Osteoblast (primary cell): ENCODE results near the gene TMEM225. TPM values are rescaled to one million over a fixed set of nuclear protein-coding genes. Genes with fewer than 3 reads are reported as not detected.

Experiments
- DNase-seq: peaks from one replicate; pipeline ENCODE4 v3.0.0; 2011; ENCODE audit warnings: low spot score, mixed read lengths; ENCODE audit not compliant: insufficient read length; ENCODE audit errors: missing footprints
- H2AFZ ChIP-seq: 2 replicates; pipeline ENCODE4 v1.6.0; 2011; ENCODE audit warnings: mild to moderate bottlenecking, low read length
- H3K27ac ChIP-seq: 2 replicates; pipeline ENCODE4 v1.5.1; 2011; ENCODE audit warnings: mild to moderate bottlenecking, low read depth, low read length, moderate library complexity
- H3K27me3 ChIP-seq: 2 replicates; pipeline ENCODE4 v1.6.0; 2012; ENCODE audit warnings: mild to moderate bottlenecking, control low read depth, inconsistent platforms, low read length, moderate library complexity; ENCODE audit not compliant: insufficient read depth
- H3K36me3 ChIP-seq: 2 replicates; pipeline ENCODE4 v1.5.1; 2011; ENCODE audit warnings: mild to moderate bottlenecking, low read length, control low read depth, moderate library complexity; ENCODE audit not compliant: insufficient read depth
- H3K4me1 ChIP-seq: 2 replicates; pipeline ENCODE4 v1.5.1; 2011; ENCODE audit warnings: mild to moderate bottlenecking, low read length, control low read depth, moderate library complexity; ENCODE audit not compliant: insufficient read depth
- H3K4me2 ChIP-seq: 2 replicates; pipeline ENCODE4 v1.6.0; 2011; ENCODE audit warnings: mild to moderate bottlenecking, low read length; ENCODE audit not compliant: insufficient read depth
- H3K4me3 ChIP-seq: fragments of 200-600 bp; sonication (generic); 3 replicates; pipeline ENCODE4 v1.5.1; 2012; ENCODE audit warnings: mild to moderate bottlenecking, low read length, inconsistent platforms; ENCODE audit not compliant: insufficient read depth
- H3K79me2 ChIP-seq: 2 replicates; pipeline ENCODE4 v1.6.0; 2012; ENCODE audit warnings: mild to moderate bottlenecking, low read length, control low read depth, inconsistent platforms; ENCODE audit not compliant: insufficient read depth
- H3K9me3 ChIP-seq: 2 replicates; pipeline ENCODE4 v1.5.1; 2011; ENCODE audit warnings: low read depth, low read length, control low read depth
- H4K20me1 ChIP-seq: 2 replicates; pipeline ENCODE4 v1.6.0; 2012; ENCODE audit warnings: mild to moderate bottlenecking, low read length, control low read depth; ENCODE audit not compliant: insufficient read depth
- CTCF ChIP-seq: IDR thresholded peaks from 2 replicates; pipeline ENCODE4 v1.5.1; 2011; ENCODE audit warnings: mild to moderate bottlenecking, low read depth, low read length, moderate library complexity; ENCODE audit errors: extremely low read depth
- total RNA-seq: library from RNA; depleted of rRNA; stranded (reverse); fragments of >200 nt; gene quantifications from 2 replicates; pipeline ENCODE4 v1.2.3, GENCODE V29; 2012

Gene TMEM225
- not detected in 2 replicates for total RNA-seq

DNA sequence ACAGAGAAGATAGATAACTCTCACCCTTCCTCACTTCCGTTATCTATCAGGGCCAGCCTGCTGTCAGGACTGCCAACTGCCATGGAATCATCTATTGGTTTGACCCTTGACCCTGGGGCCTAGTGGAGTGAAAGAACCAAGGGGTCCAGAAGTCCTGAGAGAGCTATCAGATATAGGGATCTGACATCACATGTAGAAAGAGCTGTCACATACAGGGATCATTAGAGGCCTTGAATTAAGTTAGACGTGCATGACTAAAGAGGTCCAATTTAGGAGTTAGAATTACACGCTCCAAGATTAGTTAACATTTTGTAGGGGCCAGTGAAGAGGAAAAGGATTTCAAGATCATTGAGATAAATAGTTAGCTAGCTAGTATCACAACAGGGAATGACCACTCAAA is at the start of gene TMEM225:
Gene TMEM225 (minus strand): TSS at position 101 of the 400 bp plus-strand sequence. CDS start 245 bp downstream, outside the sequence.
- H3K36me3 ChIP-seq = no peaks in the 10 kb centered on the region
- no peak within 1 kb of the TSS for H3K27ac ChIP-seq
- H3K4me1 ChIP-seq = no peaks in the 10 kb centered on the region
- no peak within 1 kb of the TSS for H2AFZ ChIP-seq
- H3K4me2 ChIP-seq = no peak within 1 kb of the TSS
- H3K27me3 ChIP-seq = no peaks in the 10 kb centered on the region
- TF ChIP-seq CTCF = no peak
- no peak for DNase-seq
- H4K20me1 ChIP-seq = no peaks in the 10 kb centered on the region
- no peaks in the 10 kb centered on the region for H3K79me2 ChIP-seq
- H3K9me3 ChIP-seq = no peaks in the 10 kb centered on the region
- no peak within 1 kb of the TSS for H3K4me3 ChIP-seq

GRCh38 chr11:123924027-123924426 is 38.6 kb upstream of the TMEM225 start:
- Histone ChIP-seq H3K4me2 (no peak overlapping the region), H3K36me3 (no peaks in the 10 kb centered on the region), H3K27me3 (no peaks in the 10 kb centered on the region), H4K20me1 (no peaks in the 10 kb centered on the region), H3K9me3 (no peaks in the 10 kb centered on the region), H3K27ac (no peak overlapping the region), H3K4me1 (no peaks in the 10 kb centered on the region), H3K79me2 (no peaks in the 10 kb centered on the region), H2AFZ (no peak overlapping the region), H3K4me3 (no peak overlapping the region)
- DNase-seq = no peak
- no peak for TF ChIP-seq CTCF

DNA sequence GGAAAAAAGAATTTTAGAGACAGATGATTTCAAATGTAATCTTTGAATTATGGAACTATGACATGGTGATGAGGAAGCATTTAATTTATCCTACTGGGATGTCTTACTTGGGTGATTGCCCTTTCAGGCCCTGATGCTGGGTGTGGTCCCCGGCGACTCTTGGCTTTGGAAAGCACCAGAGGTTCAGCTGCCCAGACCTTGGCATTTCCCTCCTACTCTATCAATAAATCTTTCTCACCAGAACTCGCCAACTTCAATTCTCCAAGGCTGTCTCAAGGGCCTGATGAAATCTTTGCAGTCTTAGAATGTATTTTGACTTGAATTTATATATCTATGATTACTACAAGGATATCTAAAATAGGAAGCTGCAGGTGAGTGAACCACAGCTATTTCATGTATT is 35.5 kb upstream of the TMEM225 start:
- no peak overlapping the region for H2AFZ ChIP-seq
- H3K4me3 ChIP-seq = no peak overlapping the region
- H4K20me1 ChIP-seq = no peaks in the 10 kb centered on the region
- H3K4me2 ChIP-seq = no peak overlapping the region
- no peak for DNase-seq
- H3K9me3 ChIP-seq = no peaks in the 10 kb centered on the region
- H3K36me3 ChIP-seq = no peaks in the 10 kb centered on the region
- no peak for TF ChIP-seq CTCF
- H3K27me3 ChIP-seq = no peaks in the 10 kb centered on the region
- H3K4me1 ChIP-seq = no peaks in the 10 kb centered on the region
- H3K27ac ChIP-seq = no peak overlapping the region
- H3K79me2 ChIP-seq = no peaks in the 10 kb centered on the region

DNA sequence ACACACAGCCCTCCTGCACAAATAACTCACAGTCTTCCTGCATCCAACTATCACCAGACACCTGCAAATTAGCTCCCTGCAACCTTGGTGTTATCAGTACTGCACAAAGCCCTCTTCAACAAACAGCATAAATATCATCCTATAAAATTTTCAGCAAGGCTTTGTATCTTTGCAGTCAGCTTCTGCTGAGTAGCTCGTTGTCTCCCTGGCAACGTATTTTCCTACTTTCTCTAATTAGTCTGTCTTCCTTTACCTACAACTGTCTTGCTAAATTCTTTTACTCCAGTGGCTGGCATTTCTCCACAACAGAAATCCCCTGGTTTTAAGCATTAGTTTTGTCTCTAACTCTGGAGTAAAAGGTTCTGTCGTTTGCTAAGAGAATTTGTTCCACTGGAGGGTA is 20.4 kb upstream of the TMEM225 start:
- no peak for TF ChIP-seq CTCF
- Histone ChIP-seq H3K27me3 (no peaks in the 10 kb centered on the region), H4K20me1 (no peaks in the 10 kb centered on the region), H3K79me2 (no peaks in the 10 kb centered on the region), H3K4me1 (no peaks in the 10 kb centered on the region), H3K4me2 (no peak overlapping the region), H3K27ac (no peak overlapping the region), H2AFZ (no peak overlapping the region), H3K36me3 (no peaks in the 10 kb centered on the region), H3K9me3 (no peaks in the 10 kb centered on the region), H3K4me3 (no peak overlapping the region)
- DNase-seq = no peak
